ENCODE measurements around the gene ENGASE.

Gene ENGASE

DNA sequence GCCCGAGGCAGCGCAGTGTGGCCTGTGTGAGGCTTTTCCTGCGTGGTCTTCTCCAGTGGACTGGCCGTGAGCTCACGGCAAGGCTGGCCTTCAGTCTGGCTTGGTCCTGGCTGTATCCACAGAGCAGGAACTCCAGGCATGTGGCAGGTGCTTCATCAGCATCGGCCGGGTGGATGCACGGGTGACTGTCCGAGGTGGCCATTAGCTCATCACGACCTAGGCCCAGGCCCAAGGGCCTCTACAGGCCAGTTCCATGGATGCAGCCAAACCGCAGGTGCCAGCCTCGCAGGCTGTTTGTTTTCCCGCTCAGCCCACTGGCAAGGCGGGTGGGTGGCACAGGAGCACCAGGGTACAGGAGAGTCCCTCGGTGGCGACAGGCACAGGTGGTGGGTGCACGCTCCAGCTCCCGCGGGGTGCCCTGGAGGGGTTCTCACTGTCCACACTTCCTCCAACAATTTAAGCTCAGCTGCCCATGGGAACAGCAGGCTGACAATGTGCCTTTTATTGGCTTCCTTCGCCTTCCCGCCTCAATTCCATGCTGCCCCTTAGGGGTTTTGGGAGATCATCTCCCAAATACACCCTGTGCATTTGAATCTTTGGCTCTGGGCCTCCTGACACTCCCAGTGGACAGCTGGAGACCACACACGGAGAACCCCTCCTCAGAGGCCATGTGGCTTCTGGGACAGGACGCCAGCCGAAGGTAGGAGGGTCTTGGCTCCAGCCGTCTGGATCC is 33.0 kb downstream of the ENGASE start:
- DNase-seq (ENCODE audit: extremely low spot score, insufficient read length, low read depth) (no peak), FAIRE-seq (no peak)

DNA sequence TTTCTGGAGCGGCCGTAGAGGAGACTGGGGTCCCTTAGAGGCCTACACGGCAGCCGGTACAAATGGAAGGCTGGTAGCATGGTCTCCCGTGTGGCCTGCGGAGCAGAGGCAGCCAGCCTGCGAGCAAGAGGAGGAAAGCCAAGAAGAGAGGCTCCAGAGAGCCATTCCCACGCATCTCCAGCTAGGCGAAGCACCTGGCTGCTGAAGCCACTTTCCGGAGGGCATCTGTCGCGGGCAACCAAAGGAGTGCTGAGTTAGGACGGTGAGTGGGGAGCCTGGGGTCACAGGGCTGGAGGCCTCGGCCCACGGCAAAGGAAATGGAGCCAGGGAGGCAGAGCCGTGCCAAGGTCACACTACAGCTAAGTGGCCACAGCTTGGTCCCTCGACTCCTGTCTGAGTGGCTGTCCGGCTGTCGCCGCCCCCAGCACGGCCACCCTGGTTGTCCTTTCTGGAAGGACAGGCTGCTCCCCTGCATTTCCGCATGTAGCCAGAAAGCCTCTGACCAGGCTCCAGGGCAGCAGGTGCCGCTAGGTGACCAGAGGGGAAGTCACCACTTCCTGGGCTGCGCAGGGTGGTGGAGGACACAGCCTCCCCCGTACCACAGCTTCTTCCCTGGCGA is 33.7 kb downstream of the ENGASE start:
- DNase-seq (ENCODE audit: extremely low spot score, insufficient read length, low read depth) (no peak), FAIRE-seq (no peak)

- FAIRE-seq, result no peak
Measured at GRCh38 chr17:79108870-79109269, 34.2 kb downstream of the ENGASE start.

DNA sequence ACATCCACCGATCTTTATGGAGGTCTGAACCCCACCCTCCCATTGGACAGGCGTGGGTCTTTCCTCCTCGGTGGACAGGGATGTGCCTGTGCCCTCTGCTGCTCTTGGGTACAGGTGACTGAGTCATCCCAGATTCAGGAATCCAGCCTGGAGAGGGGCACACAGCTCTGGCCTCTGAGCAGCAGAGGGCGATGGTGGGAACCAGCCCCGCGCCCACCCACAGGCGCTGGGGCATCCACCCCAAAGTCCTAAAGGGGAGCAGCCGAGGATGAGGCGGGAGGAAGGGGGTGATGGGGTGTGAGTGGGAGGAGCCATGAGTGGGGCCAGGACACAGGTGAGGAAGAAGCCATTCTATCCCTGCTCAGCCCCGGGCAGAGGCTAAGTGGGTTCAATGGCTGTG is 35.0 kb downstream of the ENGASE start:
- DNase-seq (ENCODE audit: extremely low spot score, insufficient read length, low read depth) (no peak), FAIRE-seq (no peak)

More at GRCh38 chr17:79108870-79109269, 34.2 kb downstream of the ENGASE start:
- no peak for DNase-seq (ENCODE audit: extremely low spot score, insufficient read length, low read depth)

- no peak for FAIRE-seq
- DNase-seq (ENCODE audit: extremely low spot score, insufficient read length, low read depth), result no peak
Measured at GRCh38 chr17:79111097-79111496, 36.5 kb downstream of the ENGASE start.

GRCh38 chr17:79112471-79112870 is 37.8 kb downstream of the ENGASE start:
- no peak for DNase-seq (ENCODE audit: extremely low spot score, insufficient read length, low read depth)
- no peak for FAIRE-seq

DNA sequence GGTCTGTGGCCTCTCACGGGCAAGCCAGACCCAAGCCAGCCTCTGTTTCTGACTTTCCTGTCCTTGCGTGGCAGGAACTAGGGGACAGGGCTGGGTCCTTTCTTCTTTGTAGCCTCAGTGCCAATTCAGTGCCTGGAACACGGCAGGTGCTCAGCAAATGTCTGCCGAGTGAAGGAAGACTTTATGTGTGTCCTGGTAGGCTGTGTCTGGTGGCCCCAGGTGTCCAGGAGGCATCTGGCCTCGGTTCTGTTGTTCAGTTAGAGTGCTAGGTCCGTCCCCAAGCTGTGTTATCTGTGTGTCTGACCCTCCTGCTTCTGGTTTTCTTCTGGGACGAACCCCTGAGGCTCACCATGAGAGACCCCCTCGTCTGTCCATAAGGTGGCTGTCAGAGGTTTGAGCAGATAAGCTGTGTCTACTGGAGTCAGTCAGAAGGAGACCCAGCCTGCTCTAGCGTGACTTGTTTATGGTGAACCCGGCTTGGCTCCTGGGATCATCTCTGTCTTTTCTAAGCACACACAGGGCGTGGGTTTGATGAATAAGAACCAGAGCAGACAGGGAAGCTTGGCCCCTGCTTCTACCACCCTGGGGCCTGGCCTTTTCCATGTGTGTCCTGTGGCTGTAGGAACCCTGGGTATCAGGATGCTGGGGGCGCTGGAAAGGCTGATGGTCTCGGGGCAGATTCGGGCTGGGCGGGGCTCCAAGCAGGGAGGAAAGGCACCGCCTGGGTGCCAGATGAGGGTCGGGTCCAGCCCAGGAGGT is 39.3 kb downstream of the ENGASE start:
- DNase-seq (ENCODE audit: extremely low spot score, insufficient read length, low read depth) (no peak), FAIRE-seq (no peak)

GRCh38 chr17:79114458-79115301 is 40.1 kb downstream of the ENGASE start:
- DNase-seq (ENCODE audit: extremely low spot score, insufficient read length, low read depth) (no peak), FAIRE-seq (no peak)

GRCh38 chr17:79115487-79115886 is 40.9 kb downstream of the ENGASE start:
- FAIRE-seq (no peak), DNase-seq (ENCODE audit: extremely low spot score, insufficient read length, low read depth) (no peak)

DNA sequence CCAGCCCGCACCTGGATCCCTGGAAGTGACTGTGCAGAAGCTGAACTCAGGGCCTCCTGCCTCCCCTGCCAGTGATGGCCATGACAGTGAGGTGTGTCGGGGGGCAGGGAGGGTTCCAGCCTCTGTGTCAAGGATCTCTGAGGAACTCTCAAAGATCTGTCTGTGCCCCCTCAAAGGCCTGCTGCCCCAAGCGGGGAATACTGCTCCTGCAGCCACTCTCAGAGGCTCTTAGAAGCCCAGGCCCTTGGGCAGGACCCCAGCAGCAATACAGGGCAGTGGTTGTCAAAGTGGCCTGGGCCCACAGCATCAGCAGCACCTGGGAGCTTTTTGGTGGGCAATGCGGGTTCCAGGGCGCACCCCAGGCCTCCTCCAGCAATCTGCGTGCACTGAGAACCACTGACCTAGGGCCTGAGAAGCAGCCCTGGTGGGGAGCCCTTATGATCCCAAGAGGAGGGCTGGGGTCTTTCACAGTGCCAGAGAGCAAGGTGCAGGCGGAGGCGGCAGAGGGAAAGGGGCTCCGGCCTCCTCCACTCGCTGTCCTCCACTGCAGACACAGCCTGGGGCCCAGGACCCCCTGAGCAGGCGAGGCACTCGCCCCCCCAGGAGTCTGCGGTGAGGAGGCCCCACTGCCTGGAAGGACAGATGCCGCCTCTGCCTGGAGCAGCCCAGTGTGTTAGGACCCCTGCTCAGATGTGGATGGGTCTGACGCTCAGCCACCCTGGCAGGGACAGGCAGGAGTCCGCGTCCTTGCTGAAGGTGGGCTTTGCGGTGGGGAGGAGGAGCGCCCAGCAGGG is 42.1 kb downstream of the ENGASE start:
- no peak for FAIRE-seq
- no peak for DNase-seq (ENCODE audit: extremely low spot score, insufficient read length, low read depth)

GRCh38 chr17:79117905-79118487 is 43.4 kb downstream of the ENGASE start:
- DNase-seq (ENCODE audit: extremely low spot score, insufficient read length, low read depth), result no peak

DNA sequence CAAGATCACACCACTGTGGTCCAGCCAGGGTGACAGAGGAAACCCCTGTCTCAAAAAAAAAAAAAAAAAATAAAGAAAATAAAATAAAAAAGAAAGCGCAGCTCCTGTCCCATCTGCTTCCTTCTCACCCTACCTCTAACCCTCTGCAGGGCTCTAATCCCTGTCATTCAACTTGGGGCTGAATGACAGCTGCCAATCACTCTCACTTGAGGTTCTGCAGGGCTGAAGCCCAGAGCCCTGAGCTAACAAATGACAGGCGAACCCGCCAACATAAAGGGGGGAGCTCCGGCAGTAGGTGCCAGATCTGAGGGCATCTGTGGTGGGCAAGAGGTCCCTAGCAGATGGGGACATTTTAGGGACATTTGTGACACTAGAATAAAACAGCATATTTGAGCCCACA is 44.3 kb downstream of the ENGASE start:
- no peak for DNase-seq (ENCODE audit: extremely low spot score, insufficient read length, low read depth)
- no peak for FAIRE-seq

More at GRCh38 chr17:79117905-79118487, 43.4 kb downstream of the ENGASE start:
- FAIRE-seq, result no peak

- FAIRE-seq, result no peak
- DNase-seq (ENCODE audit: extremely low spot score, insufficient read length, low read depth), result no peak
Measured at GRCh38 chr17:79120259-79120658, 45.6 kb downstream of the ENGASE start.

GRCh38 chr17:79123988-79124387 is 49.4 kb downstream of the ENGASE start:
- no peak for DNase-seq (ENCODE audit: extremely low spot score, insufficient read length, low read depth)
- FAIRE-seq, result no peak

DNA sequence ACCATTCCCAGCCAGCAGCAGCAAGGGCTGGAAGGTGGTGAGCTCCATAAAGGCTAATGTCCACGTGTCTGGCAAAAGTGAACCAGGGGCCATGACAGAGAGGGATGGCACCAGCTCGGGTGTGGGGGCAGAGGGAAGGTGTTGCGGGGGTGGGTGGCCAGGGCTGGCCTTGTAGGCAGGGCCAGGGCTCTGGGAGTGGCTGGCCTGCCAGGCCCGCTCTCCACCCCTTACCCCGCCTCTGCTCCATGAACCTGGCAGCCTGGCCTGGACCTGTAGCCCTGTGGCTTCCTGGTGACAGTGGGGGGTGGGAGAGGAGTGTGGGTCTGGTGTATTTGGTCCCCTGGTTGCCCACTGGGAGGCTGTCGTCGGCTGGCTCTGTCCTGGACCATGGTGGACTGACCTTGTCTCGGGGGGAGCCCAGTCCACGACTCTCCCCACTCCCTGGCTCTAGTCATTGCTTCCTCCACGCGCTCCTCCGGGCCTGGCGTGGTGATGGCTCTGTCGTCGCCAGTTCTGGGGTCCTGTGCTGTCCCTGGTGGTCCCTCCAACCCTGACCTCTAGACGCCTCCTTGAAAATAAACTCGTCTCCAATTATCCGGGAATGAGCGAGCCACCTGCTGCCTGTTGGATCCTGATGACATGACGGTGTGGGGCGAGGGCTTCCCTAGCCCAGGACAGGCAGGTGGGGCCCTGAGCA is 50.0 kb downstream of the ENGASE start:
- no peak for DNase-seq (ENCODE audit: extremely low spot score, insufficient read length, low read depth)
- FAIRE-seq, result no peak

DNA sequence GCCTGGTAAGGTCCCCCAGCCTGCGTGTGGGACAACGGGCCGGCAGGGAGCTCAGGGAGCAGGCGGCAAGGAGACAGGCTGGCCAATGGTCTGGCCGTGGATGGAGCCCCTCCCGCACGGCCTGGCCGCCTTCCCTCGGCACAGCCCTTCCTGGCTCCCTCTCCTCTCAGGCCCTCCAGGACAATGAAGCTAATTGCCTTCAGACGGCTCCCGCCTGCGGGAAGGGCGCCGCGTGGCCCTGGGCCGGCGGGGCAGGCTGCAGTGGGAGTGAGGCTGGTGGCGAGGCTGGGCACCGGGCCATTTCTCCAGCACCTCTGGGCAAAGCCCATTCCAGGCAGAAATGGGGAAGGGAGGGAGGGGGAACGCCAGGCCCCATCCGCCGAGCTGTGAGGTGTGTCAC is 50.9 kb downstream of the ENGASE start:
- DNase-seq (ENCODE audit: extremely low spot score, insufficient read length, low read depth), result no peak
- FAIRE-seq, result no peak

DNA sequence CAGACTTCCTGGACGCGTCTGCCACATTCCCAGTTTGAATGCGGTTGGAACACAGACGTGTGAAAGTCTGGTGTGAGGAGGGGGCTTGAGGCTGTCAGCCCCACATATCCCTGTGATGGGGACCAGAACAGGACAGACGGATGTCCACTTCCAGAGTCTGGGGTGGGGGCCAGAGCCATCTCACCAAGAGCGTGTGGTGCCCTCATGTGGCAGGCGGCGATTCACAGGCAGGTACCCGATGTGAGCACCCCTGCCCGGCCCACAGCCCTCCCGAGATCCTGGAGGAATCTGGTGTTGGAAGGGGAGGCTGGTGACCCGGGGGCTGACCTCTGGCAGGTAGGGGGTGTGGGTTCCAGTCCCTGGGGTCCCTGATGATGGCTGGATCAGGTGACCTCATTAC is 51.5 kb downstream of the ENGASE start:
- DNase-seq (ENCODE audit: extremely low spot score, insufficient read length, low read depth), result no peak
- FAIRE-seq, result no peak

- DNase-seq (ENCODE audit: extremely low spot score, insufficient read length, low read depth) (no peak), FAIRE-seq (no peak)
Measured at GRCh38 chr17:79127534-79128135, 53.0 kb downstream of the ENGASE start.

Measured in GM18507 (cell line).